Measurements from ENCODE around the gene PREPL. TPM values are rescaled to one million over a fixed set of nuclear protein-coding genes. Genes with fewer than 3 reads are reported as not detected.
A peak's percentile ranks its signal among the peaks of the same experiment; 100 is the strongest.

Gene PREPL
- total and polyA plus RNA-seq, 9 of the 15 experiments (the other 6 are each of a cell fraction or from before 2014, with no cell fraction given) = 11.6 to 58.9 (median 27.2) TPM

GRCh38 chr2:44324971-44325426 is 36.3 kb downstream of the PREPL start (continued):
- TF ChIP-seq NFIC (IDR thresholded peaks at IDR 0.05) (peak; percentile 43; the same call in 1 of the 2 replicates), NCOR1 (IDR thresholded peaks at IDR 0.05) (peak; percentile 51; the same call in 1 of the 2 replicates), ARID1B (IDR thresholded peaks at IDR 0.05) (peak; percentile 71)

GRCh38 chr2:44321360-44321759 is 39.9 kb downstream of the PREPL start:
- Histone ChIP-seq H3K27ac (ENCODE audit: extremely low read depth, low read depth, low read length) (no peak overlapping the region), H3K9me3 (replicated peaks; ENCODE audit: control insufficient read depth, insufficient read depth, low read depth, low read length) (no peaks in the 10 kb centered on the region), H3K4me1 (replicated peaks in 1 of 2; ENCODE audit: control insufficient read depth in 2 of 2, insufficient read depth in 2 of 2, low read length in 2 of 2) (peaks cover 4 to 7% of the 10 kb centered on the region in 2 experiments; a peak in 3 of 5 replicates), H3K9ac (ENCODE audit: insufficient read depth in 1 of 2, low read depth in 2 of 2, low read length in 2 of 2) (no peak overlapping the region), H3K4me3 (no peak overlapping the region), H3K36me3 (ENCODE audit: control insufficient read depth, insufficient read depth, low read length) (peaks cover 53% of the 10 kb centered on the region), H4K20me1 (replicated peaks; ENCODE audit: control insufficient read depth, insufficient read depth, low read length) (no peaks in the 10 kb centered on the region), H3K4me2 (ENCODE audit: insufficient read depth, low read length) (no peak overlapping the region), H2AFZ (ENCODE audit: low read depth, low read length) (no peak overlapping the region), H3K9me1 (ENCODE audit: control insufficient read depth, insufficient read depth, low read length) (no peaks in the 10 kb centered on the region), H3K79me2 (ENCODE audit: control insufficient read depth, insufficient read depth, low read length) (no peaks in the 10 kb centered on the region), H3K27me3 (ENCODE audit: control insufficient read depth in 2 of 2, insufficient read depth in 2 of 2, low read length in 2 of 2) (no peaks in the 10 kb centered on the region)
- 79% methylated on average over 5 of the region's 5 CpGs for WGBS (ENCODE audit: insufficient coverage, low coverage, missing lambda C conversion rate)
- in situ Hi-C loops (cut with MboI) = no loop called here
- FAIRE-seq (no peak), ATAC-seq (no peak), DNase-seq (ENCODE audit: extremely low read depth in 1 of 4, low spot score in 3 of 4) (no peak)
- BruUV-seq (replicated peaks) = no TSS peak
- POLR2A ChIA-PET = interaction anchor here (1.0 kb wide), 1 partner anchor 26 kb away, joined by 3 read pairs; no protein-coding TSS in a partner anchor
- TF ChIP-seq ZNF444 (CRISPR knock-in tag; IDR thresholded peaks at IDR 0.05) = no peak
- TF ChIP-seq ZNF316 (IDR thresholded peaks at IDR 0.05) = peak; percentile 36; the same call in 1 of the 2 replicates
- intact Hi-C loops (cut with micrococcal nuclease) = no loop called here
- CTCF ChIA-PET (ENCODE audit: low intra/inter-chr PET ratio) = interaction anchor here (0.6 kb wide), 1 partner anchor 75 kb away, joined by 3 read pairs; no protein-coding TSS in a partner anchor

GRCh38 chr2:44320832-44321231 is 40.5 kb downstream of the PREPL start:
- H3K9me1 ChIP-seq (ENCODE audit: control insufficient read depth, insufficient read depth, low read length) = no peaks in the 10 kb centered on the region
- WGBS (ENCODE audit: insufficient coverage, low coverage, missing lambda C conversion rate) = 9% methylated on average over 1 of the region's 1 CpG
- DNase-seq (ENCODE audit: extremely low read depth in 1 of 4, low spot score in 3 of 4) = no peak
- H4K20me1 ChIP-seq (replicated peaks; ENCODE audit: control insufficient read depth, insufficient read depth, low read length) = no peaks in the 10 kb centered on the region
- no peak overlapping the region for H3K4me3 ChIP-seq
- H3K9ac ChIP-seq (ENCODE audit: insufficient read depth in 1 of 2, low read depth in 2 of 2, low read length in 2 of 2) = no peak overlapping the region
- H3K27me3 ChIP-seq (ENCODE audit: control insufficient read depth in 2 of 2, insufficient read depth in 2 of 2, low read length in 2 of 2) = no peaks in the 10 kb centered on the region
- intact Hi-C loops (cut with micrococcal nuclease) = no loop called here
- no peak for ATAC-seq
- CTCF ChIA-PET (ENCODE audit: low intra/inter-chr PET ratio) = no interaction called here
- POLR2A ChIA-PET = interaction anchor here (1.0 kb wide), 1 partner anchor 26 kb away, joined by 3 read pairs; no protein-coding TSS in a partner anchor
- peaks cover 48% of the 10 kb centered on the region for H3K36me3 ChIP-seq (ENCODE audit: control insufficient read depth, insufficient read depth, low read length)
- FAIRE-seq = no peak
- no peaks in the 10 kb centered on the region for H3K79me2 ChIP-seq (ENCODE audit: control insufficient read depth, insufficient read depth, low read length)
- no peak overlapping the region for H3K4me2 ChIP-seq (ENCODE audit: insufficient read depth, low read length)
- no peak for TF ChIP-seq DPF2 (IDR thresholded peaks at IDR 0.05)
- 0 out of 2 replicates have a peak, but pooled peaks have one; percentile 15 for TF ChIP-seq ATF3 (IDR thresholded peaks at IDR 0.05)
- no peak for TF ChIP-seq ATF3 (CRISPR knock-in tag; conservative IDR thresholded peaks at IDR 0.05)
- BruUV-seq (replicated peaks) = no TSS peak
- no peaks in the 10 kb centered on the region for H3K9me3 ChIP-seq (replicated peaks; ENCODE audit: control insufficient read depth, insufficient read depth, low read depth, low read length)
- no peak overlapping the region for H3K27ac ChIP-seq (ENCODE audit: extremely low read depth, low read depth, low read length)
- in situ Hi-C loops (cut with MboI) = no loop called here
- H3K4me1 ChIP-seq (replicated peaks in 1 of 2; ENCODE audit: control insufficient read depth in 2 of 2, insufficient read depth in 2 of 2, low read length in 2 of 2) = peaks cover 4 to 7% of the 10 kb centered on the region in 2 experiments; a peak in 3 of 5 replicates
- H2AFZ ChIP-seq (ENCODE audit: low read depth, low read length) = no peak overlapping the region

All from K562 (cell line).